ENCODE data around the gene ITGAE.

The ITGAE gene

DNA sequence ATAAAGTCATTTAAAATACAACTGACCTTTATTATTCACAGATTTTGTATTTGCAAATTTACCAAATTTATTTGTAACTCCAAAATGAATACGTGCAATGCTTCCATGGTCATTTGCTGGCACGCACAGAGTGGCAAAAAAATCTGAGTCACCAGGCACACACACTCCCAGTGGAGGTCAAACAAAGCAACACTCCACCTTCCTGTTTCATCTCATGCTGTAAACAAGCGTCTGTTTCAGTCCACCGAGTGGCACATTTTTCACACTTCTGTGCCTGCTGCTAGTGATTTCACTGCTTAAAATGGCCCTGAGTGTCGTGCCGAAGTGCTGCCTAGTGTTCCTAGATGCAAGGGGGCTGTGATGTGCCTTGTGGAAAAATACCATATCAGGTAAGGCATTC lies 17.8 kb upstream of the ITGAE start:
- no peak for DNase-seq (ENCODE audit: low spot score)

DNA sequence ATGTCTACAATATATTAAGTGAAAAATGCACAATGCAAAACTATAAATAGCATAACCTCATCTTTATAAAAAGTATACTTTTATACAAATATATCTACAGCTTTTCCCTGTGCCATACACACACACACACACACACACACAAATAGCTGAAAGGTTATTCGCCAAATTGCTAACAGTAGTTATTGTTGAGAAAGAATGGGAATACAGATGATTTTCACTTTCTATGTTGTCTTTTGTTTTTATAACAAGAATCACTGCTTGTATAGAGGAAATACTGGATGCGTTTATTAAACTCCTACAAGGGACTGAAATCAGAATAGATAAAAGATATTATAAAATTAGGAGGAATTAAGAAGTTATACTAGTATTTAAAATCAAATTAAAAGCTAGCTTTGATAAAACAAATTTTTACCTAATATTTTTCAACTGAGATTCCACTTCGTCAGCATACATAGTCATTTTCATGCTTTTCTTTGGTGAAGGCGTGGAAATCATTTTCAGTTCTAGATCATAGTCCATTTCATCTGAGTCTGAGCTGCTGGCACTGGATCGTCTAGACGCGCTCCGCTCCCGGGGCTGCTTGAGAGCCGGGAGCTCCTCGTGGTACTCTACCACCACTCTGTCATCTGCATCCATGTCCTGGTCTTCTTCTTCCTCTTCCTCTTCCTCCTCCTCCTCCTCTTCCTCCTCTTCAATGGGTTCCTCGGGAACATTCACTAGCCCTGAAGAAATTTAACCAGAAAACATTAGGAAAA lies 17.0 kb upstream of the ITGAE start:
- no peak for DNase-seq (ENCODE audit: low spot score)

DNA sequence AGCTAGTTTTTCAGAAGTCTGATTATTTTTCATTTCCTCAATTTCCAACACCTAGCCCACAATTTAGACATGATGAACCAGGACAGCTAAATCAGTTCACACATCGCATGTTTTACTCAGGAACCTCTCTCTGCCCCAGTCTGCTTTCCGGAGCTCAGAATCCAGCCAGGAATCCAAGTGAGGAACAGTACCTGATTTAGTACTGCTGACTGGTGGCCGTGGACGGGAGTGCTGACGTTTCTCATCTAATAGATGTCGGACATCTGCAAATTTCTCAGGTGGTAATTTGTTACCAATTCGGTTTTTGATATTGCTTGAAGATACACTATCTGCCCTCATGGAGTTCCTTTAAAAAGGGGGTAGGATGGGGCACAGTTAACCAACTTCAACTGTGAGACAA lies 14.9 kb upstream of the ITGAE start:
- no peak for DNase-seq (ENCODE audit: low spot score)

DNA sequence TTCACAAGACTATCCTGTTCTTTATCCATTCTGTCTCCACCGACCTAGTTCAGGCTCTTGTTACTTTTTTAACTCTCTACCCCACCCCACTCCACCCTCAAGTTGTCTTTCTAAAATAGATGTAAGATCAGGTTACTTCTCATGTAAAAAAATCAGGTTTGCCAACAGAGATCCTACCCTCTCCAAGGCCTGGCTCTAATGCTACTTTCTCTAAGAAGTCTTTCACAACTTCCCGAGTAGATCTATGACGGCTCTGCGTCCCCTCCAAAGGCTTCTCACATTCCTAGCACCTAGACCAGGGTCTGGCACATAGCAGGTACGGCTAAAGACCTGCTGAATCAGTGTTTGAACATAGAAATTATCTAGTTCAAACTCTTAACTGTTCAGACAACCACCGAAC lies 14.1 kb upstream of the ITGAE start:
- no peak for DNase-seq (ENCODE audit: low spot score)

DNA sequence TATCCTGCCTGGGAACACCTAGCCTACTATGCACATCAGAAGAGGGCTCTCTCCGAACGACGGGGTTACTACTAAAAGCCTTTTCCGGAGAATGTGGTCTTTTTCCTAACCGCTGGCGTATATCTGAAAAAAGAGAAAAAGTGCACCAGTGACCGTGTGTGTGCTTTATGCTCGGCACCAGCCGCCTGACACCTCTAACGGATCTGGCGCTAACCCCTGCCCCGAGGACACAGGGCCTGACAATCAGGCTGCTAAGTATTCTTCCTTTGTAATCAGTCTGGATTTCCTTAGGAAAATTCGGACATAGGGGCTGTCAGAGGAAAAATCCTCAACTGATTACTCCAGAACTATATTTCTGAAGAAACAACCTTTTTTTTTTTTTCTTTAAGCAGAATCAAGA lies 13.4 kb upstream of the ITGAE start:
- no peak for DNase-seq (ENCODE audit: low spot score)

DNA sequence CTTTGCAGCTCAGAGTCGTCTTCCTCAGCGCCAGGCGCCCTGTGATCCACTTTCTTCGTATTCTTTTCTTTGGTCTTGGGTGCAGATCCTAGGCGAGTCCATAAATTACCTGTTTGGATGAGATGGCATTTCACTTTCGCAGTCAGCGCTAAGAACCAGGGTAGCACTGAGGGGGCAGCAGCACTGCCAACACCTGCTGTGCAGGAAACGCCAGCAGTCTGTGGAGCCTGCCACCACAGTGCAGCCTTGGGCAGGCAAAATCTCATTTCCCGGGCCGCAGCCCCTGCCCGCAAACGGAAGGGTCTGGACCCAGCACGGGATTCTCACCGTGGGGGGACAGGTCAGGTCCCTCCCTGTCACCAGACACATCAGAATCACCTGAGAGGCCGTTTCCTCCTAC lies 12.2 kb upstream of the ITGAE start:
- no peak for DNase-seq (ENCODE audit: low spot score)

DNA sequence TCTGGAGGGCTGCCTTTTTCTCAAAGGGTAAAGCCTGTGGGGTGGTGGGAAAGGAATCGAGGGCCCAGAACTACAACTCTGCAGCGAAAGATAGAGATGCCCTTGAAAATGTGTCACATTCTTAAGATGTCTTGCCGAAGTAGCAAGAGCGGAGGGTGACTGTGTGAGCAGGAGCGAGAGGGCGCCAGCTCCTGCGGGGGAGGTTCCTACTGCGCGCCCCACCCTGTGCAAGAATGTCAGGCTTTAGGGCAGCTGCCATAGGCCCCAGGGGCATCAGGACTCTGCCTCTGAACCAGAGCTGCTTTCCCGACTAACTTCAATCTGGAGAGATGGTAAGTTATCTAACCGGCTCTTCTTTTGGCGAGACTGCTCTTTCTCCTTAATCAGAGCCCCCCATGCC lies 11.8 kb upstream of the ITGAE start:
- DNase-seq (ENCODE audit: low spot score), result no peak

DNA sequence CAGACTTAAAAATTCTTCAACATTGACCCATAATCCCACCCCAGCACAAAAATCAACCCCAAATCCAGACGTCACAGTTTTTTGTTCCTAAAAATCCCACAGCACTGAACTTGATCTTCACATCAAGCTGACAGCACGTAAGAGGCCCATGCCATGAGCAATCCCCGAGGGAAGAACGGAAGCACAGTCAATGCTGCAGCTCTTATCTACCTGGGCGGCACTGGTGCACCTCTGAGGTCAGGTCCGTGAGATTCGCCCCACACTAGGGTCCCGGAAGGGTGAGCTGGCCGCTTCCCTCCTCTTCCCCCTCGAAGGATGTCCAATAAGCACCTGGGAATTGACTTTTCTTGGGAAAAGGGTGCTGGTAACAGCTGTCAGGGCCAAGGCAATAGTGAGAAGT lies 11.3 kb upstream of the ITGAE start:
- no peak for DNase-seq (ENCODE audit: low spot score)

DNA sequence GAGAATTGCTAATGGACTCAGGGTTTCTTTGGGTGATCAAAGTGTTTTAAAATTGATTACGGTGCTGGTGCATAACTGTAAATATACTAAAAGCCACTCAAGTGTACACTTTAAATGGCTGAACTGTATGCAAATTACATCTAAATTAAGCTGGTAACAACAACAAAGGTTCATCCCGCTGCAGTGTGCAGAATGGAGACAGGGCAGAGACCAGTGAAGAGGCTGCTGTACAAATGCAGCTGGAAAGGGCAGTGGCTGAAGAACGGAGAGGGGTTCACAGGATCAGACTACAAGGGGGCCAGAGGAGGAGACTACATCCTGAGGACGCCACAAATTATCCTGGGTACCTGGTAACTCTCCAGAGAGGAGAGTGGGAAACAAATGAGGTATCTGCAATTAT lies 9.0 kb upstream of the ITGAE start:
- DNase-seq (ENCODE audit: low spot score), result no peak

DNA sequence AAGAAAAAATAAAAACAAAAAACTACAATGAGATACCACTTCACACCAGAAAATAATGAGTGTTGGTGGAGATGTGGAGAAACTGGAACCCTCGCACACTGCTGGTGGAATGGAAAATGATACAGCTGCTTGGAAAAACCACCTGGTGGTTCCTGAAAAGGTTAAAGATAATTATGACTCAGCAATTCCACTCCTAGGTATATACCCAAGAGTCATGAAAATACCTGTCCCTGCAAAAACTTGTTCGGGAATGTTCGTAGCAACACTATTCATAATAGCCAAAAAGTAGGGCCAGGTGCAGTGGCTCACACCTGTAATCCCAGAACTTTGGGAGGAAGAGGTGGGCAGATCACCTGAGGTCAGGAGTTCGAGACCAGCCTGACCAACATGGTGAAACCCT lies 8.1 kb upstream of the ITGAE start:
- DNase-seq (ENCODE audit: low spot score), result no peak

DNA sequence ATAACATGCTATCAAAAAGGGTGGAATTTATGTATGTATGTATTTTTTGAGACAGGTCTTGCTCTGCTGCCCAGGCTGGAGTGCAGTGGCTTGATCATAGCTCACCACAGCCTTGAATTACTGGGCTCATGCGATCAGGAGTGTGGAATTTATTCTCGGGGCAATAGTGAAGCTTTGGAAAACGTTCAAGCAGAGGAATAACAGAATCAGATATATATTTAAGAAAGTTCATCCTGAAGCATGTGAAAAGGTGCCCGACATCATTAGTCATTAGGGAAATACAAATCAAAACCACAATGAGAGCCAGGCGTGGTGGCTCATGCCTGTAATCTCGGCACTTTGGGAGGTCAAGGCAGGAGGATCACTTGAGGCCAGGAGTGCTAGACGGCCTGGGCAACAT lies 7.7 kb upstream of the ITGAE start:
- no peak for DNase-seq (ENCODE audit: low spot score)

DNA sequence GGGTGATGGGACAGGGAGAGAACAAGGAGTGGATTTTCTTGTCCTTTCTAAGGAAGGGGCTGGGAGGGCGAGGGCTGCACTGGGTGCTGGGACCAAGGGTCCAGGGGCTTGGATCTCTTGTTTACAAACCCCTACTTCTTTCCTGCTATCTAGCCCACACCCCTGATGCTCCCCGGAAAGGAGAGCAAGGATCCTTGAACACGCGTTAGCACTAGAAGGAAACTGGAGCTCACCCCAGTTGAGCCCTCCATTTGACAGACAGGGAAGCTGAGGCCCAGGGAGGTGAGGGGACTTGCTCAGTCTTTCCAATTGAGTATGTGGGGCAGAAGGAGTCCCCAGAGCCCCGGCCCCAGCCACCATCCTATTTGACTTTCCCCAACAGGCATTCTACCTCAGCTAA lies 4.6 kb upstream of the ITGAE start:
- DNase-seq (ENCODE audit: low spot score), result no peak

DNA sequence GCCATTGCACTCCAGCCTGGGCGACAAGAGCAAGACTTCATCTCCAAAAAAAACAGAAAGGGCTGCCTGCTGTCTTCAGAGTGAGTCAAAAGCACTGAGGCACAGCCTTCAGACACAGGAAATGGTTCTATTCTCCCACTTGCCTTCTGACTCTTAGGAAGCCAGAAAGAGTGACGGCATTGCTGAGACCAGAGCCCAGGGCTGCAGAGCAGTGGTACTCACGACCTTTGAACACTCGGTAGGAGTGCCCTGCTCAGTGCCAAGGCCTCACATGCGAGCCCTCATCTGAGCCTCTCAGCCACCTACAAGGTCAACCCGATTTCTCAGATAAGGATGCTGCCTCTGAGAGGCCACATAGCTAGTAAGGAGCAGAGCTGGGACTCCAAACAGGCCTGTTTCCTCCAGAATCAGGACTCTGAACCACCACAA lies 3.5 kb upstream of the ITGAE start:
- no peak for DNase-seq (ENCODE audit: low spot score)

DNA sequence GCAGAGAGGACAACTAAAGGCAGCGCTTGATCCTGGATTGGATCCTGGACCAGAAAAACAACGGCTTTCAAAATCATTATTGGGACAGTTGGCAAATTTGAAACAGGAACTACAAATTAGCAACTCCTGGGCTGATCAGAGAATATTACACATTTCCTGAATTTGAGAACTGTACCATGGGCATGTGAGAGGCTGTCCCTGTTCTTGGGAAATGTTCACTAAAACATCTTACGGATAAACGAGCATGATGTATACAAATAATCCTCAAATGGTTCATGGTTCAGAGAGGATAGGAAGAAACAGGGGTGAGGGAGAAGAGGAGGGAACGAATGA lies 2.3 kb upstream of the ITGAE start:
- DNase-seq (ENCODE audit: low spot score), result no peak

DNA sequence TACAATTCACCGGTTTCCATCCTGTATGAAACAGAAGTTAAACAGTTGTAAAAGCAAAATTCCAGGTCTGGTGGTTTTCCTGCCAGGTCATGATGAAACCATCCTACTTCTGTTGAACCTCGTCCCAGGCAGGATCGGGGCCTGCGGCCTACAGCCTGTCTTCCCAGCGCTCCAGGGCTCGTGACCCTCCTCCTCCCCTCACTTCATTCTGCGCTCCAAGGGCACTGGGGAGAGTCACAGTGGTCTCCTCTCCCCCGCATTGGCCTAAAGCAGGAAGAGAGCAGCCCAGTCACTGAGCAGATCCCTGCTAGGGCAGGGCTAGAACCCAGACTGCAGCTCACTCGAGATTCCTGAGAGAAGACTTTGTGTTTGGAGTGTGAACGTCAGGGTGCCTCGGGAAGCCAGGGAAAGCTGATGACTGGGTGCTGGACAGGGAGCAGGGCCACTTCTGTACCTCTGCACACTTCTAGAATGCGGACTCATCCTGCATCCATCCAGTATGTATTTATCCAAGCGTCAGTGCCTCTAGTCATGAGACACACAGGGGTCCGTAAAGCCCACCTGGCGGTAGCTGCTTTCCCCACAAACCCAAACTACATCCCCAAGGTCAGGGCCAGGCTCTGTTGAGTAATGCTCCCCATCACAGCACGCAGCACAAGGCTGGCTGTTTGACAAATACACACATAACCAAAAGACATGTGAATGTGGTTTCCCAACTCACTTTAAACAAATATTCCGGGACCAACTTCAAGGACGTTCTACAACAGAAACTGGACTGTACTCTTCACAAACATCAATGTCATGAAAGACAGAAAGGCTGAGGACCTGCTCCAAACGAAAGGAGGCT lies 1.7 kb upstream of the ITGAE start:
- DNase-seq (ENCODE audit: low spot score), result peak; percentile 68

DNA sequence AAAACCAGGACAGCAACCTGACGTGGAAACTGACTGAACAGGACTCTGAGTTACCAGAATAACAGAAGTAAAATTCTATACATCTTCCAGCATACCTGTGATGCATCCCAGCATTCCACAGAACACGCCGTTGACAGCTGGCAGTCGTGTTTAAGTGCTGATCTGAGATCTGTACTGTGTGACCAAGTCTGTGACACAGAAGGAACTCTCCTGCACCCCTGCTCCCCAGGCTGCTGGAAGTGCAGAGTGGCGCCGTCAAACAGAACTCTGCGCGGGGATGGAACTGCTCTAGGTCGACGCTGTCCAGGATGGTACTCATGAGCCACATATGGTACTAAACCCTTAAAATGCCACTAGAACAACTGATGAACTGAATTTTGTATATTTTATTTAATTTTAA lies 804 bp upstream of the ITGAE start:
- DNase-seq (ENCODE audit: low spot score), result no peak

DNA sequence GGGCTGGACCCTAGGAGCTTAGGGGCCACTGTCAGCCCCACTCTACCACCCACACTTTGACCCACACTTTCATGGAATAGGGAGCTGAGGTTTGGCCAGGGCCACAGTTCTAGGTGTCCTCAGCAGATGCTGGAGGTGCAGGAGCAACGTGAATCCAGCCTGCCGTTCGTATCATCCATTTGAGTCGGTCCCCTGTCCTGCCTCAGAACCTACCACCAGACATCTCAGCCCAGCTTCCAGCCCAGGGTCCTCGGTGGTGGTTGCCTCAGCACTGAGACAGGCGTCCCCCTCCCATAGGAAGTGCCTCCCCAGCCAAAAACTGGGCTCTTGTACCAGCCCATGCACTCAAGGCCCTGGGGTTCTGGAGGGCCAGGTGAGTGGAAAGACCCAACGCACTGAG lies 359 bp upstream of the ITGAE start:
- DNase-seq (ENCODE audit: low spot score), result no peak

DNA sequence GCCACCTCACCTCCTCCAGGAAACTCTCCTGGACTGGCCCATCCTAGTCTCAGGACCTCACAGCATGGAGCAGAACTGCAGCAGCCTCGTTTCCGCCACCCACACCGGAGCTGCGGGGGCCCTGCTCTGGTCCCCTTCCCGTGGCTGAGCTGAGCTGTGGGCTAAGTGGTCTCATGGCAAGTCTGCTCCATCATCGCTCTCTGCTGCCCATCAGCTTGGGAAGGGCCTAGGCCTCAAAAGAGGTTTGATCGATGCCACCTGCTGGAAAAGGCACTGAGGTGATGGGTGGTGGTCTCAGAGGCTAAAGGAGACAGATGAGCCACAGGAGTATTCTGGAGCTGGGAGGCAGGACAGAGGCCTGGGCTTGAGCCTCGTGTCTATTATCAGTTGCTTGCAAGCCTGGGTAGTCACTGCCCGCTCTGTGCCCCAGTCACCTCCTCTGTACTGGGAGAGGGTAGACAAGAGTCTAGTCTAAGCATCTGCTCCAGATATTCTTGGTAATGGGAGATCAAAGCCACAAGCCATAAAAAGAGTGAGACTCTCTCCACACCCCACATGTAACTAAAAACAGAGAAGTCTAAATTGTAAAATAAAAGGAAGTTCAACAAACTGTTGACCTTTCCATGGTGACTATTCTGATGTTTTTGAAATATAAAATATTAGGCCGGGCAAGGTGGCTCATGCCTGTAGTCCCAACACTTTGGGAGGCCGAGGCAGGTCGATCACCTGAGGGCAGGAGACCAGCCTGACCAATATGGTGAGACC lies 1.6 kb downstream of the ITGAE start:
- DNase-seq (ENCODE audit: low spot score), result no peak

DNA sequence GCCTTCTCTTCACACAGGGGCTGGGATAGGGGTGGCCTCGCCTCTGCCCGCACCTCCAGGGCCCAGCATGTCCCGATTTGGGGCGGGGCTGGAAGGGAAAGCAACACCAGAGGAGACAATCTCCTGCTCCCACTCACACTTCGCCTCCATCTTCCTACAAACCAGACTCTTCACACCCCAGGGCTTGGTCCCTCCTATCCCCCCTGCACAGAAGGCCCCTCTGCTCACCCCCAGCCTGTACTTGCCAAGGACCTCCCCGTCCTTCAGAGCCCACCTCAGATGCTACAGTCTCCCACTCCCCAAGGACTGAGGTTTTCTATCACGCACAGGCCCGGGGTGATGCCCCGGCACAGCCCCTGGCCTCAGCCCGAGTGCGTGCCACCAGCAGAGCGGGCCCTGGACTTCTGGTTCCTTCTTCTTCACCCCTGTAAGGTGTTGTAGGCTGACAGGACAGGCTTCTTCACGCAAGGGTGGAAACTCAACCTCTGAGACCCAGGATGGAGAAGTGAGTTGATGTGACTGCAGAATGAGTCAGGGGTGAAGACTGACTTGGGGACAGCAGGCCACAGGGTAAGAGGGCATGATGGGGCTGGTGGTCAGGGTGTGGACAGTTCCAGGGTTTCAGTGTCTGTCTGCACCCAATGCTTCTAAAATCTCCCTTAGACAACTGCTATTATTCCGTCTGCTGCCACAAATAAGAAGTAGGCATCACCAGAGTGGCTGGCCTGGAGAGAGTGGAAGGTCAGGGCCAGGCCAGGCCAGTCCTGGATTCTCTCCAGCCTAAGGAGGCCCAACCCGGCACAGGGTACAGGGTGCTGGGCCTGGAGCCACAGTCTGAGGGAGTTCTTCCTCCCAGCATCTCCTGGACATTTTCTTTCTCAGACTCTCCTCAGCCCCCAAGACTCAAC lies 2.5 kb downstream of the ITGAE start:
- DNase-seq (ENCODE audit: low spot score), result no peak

DNA sequence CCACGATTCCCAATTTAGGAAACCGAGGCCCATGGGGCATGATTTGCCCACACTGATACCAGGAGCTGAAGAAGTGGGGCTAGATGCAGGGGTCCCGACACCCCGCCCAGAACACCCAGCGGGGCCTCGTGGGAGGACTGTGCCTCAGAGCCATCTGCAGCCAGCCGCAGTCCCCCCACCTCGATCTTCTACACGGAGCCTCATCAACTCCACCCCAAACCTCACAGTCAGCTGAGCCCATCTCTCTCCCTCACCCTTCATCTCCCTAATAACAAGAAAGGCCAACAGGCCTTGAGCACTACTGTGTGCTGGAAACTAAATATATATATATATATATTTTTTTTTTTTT lies 4.2 kb downstream of the ITGAE start:
- DNase-seq (ENCODE audit: low spot score), result no peak

DNA sequence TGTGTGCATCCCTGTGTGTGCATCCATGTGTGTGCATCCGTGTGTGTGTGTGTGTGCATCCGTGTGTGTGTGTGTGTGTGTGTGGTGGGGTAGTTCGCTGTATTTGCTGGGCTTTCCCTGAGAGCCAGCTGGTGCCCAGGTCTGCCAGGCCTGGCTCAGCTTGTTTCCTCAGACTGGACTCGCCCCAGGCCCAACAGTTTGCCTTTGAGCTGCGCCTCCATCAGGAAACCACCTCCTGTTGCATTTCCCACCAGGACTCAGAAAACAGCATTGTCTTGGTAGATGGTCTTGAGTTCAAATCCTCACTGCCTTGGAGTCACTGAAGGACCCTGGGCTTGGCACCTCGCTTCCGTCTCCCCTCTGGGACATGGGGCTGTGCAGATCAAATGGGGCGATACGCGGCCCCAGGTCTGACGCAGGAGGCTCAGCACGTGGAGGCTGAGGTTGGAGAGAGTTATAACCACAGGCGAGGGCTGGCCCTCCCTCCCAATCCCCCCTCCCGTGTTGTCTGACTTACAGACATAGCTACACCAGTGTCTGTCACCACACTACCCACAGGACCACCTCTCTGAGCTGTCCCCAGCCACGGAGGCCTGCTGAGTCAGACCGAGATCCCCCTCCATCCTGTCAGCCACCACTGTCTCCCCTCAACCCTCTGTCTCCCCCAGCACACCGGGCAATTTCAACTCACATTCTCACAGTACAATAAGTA lies 4.7 kb downstream of the ITGAE start:
- no peak for DNase-seq (ENCODE audit: low spot score)
